ENCODE measurements around the gene CADPS2. TPM values are rescaled to one million over a fixed set of nuclear protein-coding genes. Genes with fewer than 3 reads are reported as not detected.

Gene CADPS2
- total and polyA plus RNA-seq, 2 of the 8 experiments (the other 6 are each of a cell fraction or from before 2014, with no cell fraction given) = 8.9 to 22.3 TPM

GRCh38 chr7:122626785-122627184 is 259.5 kb downstream of the CADPS2 start:
- H3K4ac ChIP-seq (replicated peaks; ENCODE audit: insufficient read length, low read depth, low read length) = no peak overlapping the region
- POLR2A ChIA-PET (ENCODE audit: partially characterized antibody) = no interaction called here
- H3K14ac ChIP-seq (ENCODE audit: insufficient read length) = no peak overlapping the region
- TF ChIP-seq SUZ12 (IDR thresholded peaks at IDR 0.05; ENCODE audit: low read length) (no peak), RNF2 (IDR thresholded peaks at IDR 0.05; ENCODE audit: borderline replicate concordance, low read depth, low read length, missing control alignments, poor library complexity, severe bottlenecking) (no peak), RBBP5 (IDR thresholded peaks at IDR 0.05; ENCODE audit: borderline replicate concordance, low read depth, low read length) (no peak), NANOG (IDR thresholded peaks at IDR 0.05; ENCODE audit: insufficient read depth, low read depth, low read length, poor library complexity, severe bottlenecking) (no peak), MAX (IDR thresholded peaks at IDR 0.05) (no peak), BACH1 (IDR thresholded peaks at IDR 0.05; ENCODE audit: low read length) (no peak), CEBPB (IDR thresholded peaks at IDR 0.05; ENCODE audit: low read depth, low read length) (no peak), CREB1 (IDR thresholded peaks at IDR 0.05) (no peak), EZH2 (IDR thresholded peaks at IDR 0.05; ENCODE audit: low read depth, low read length, severe bottlenecking) (no peak), RAD21 (IDR thresholded peaks at IDR 0.05 in 1 of 2, conservative IDR thresholded peaks at IDR 0.05 in 1 of 2; ENCODE audit: low read depth in 2 of 2, low read length in 2 of 2) (no peak)

More at GRCh38 chr7:122626785-122627184, 259.5 kb downstream of the CADPS2 start:
- Histone ChIP-seq H2AFZ (ENCODE audit: low read length) (no peak overlapping the region), H2BK12ac (ENCODE audit: low read depth, low read length) (no peak overlapping the region), H4K91ac (replicated peaks; ENCODE audit: insufficient read length, low read length) (no peak overlapping the region), H3K23ac (ENCODE audit: insufficient read length) (no peak overlapping the region), H3K79me1 (ENCODE audit: low read depth, low read length) (no peaks in the 10 kb centered on the region), H3K56ac (replicated peaks; ENCODE audit: insufficient read length, low read depth, low read length) (no peak overlapping the region), H2BK15ac (ENCODE audit: low read length) (no peak overlapping the region), H3K4me1 (replicated peaks in 1 of 4; ENCODE audit: control insufficient read depth in 3 of 4, insufficient read depth in 4 of 4, low read length in 3 of 4) (no peaks in the 10 kb centered on the region), H2BK5ac (ENCODE audit: low read depth, low read length) (no peak overlapping the region), H3K36me3 (ENCODE audit: control insufficient read depth in 2 of 4, insufficient read depth in 4 of 4, low read length in 3 of 4) (no peaks in the 10 kb centered on the region), H2BK20ac (ENCODE audit: low read length) (no peak overlapping the region), H2BK120ac (replicated peaks; ENCODE audit: low read depth, low read length) (no peak overlapping the region), H4K20me1 (replicated peaks in 1 of 2; ENCODE audit: control insufficient read depth in 1 of 2, insufficient read depth in 2 of 2, low read length in 2 of 2) (no peaks in the 10 kb centered on the region), H3K9me3 (ENCODE audit: insufficient read depth in 2 of 2, low read depth in 1 of 2, low read length in 1 of 2) (no peaks in the 10 kb centered on the region), H3K4me3 (ENCODE audit: extremely low read depth in 1 of 4, insufficient read depth in 2 of 4, low read depth in 3 of 4, low read length in 4 of 4) (no peak overlapping the region), H4K5ac (ENCODE audit: insufficient read length, low read depth, low read length) (no peak overlapping the region), H3K18ac (ENCODE audit: extremely low read depth, low read length) (no peak overlapping the region), H3K79me2 (ENCODE audit: control insufficient read depth in 1 of 2, insufficient read depth in 2 of 2, low read length in 2 of 2) (no peaks in the 10 kb centered on the region), H2AK5ac (ENCODE audit: low read depth, low read length) (no peak overlapping the region), H3K23me2 (ENCODE audit: low read depth, low read length) (no peaks in the 10 kb centered on the region), H3K9ac (replicated peaks in 1 of 4; ENCODE audit: extremely low read depth in 1 of 4, low read depth in 3 of 4, low read length in 3 of 4) (no peak overlapping the region), H4K8ac (ENCODE audit: extremely low read depth, insufficient read depth, low read length) (no peak overlapping the region), H3K27me3 (replicated peaks in 1 of 4; ENCODE audit: control insufficient read depth in 3 of 4, extremely low read depth in 1 of 4, insufficient read depth in 3 of 4, low read length in 3 of 4) (no peaks in the 10 kb centered on the region), H3K4me2 (ENCODE audit: insufficient read depth in 1 of 2, low read depth in 2 of 2, low read length in 2 of 2) (no peak overlapping the region), H3K27ac (ENCODE audit: low read depth, low read length) (no peak overlapping the region)
- CTCF ChIA-PET (ENCODE audit: partially characterized antibody) = no interaction called here
- DNase-seq (ENCODE audit: low read depth in 1 of 2, low spot score in 2 of 2) (no peak), FAIRE-seq (no peak)
- 92% methylated on average over 3 of the region's 3 CpGs; no CpG with 5 or more reads in 1 of the 2 experiments for WGBS, 2 experiments (ENCODE audit: extremely low coverage in 1 of 2, insufficient coverage in 1 of 2, insufficient read length in 1 of 2, insufficient replicate concordance in 2 of 2, low coverage in 1 of 2, low lambda C conversion rate in 2 of 2, missing lambda C conversion rate in 1 of 2)

Measured in H1 (cell line).